Measurements from ENCODE around the gene TAP1.
A peak's percentile ranks its signal among the peaks of the same experiment; 100 is the strongest.

Gene TAP1

DNA sequence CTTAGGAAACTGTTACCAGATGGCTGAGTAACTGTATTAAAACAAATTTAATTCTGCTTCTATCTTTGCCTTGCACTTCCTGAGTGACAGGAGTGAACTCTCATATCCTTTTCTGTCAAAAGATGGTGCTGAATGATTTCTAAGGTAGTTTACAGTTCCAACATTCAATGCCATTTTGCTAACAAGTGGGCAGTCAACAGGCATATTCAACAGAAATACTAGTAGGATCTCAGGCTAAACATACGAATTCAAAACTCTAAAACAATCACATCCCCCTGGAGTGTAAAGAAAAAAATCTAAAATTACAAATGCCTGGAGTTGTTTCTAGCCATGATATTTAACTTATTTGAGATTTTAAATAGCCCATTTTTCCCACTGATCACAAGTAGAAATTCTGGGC is 7.2 kb upstream of the TAP1 start:
- in situ Hi-C loops (cut with MboI; ENCODE audit: low pct_unique_long_range_greater_than_20kb, low sequenced_read_pairs, unreplicated experiment), result no loop called here
- DNase-seq (ENCODE audit: low spot score), result no peak
- TF ChIP-seq, protein P1, sequence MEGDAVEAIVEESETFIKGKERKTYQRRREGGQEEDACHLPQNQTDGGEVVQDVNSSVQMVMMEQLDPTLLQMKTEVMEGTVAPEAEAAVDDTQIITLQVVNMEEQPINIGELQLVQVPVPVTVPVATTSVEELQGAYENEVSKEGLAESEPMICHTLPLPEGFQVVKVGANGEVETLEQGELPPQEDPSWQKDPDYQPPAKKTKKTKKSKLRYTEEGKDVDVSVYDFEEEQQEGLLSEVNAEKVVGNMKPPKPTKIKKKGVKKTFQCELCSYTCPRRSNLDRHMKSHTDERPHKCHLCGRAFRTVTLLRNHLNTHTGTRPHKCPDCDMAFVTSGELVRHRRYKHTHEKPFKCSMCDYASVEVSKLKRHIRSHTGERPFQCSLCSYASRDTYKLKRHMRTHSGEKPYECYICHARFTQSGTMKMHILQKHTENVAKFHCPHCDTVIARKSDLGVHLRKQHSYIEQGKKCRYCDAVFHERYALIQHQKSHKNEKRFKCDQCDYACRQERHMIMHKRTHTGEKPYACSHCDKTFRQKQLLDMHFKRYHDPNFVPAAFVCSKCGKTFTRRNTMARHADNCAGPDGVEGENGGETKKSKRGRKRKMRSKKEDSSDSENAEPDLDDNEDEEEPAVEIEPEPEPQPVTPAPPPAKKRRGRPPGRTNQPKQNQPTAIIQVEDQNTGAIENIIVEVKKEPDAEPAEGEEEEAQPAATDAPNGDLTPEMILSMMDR (IDR thresholded peaks at IDR 0.05; ENCODE audit: extremely low read depth, insufficient read depth, missing control alignments), result no peak

DNA sequence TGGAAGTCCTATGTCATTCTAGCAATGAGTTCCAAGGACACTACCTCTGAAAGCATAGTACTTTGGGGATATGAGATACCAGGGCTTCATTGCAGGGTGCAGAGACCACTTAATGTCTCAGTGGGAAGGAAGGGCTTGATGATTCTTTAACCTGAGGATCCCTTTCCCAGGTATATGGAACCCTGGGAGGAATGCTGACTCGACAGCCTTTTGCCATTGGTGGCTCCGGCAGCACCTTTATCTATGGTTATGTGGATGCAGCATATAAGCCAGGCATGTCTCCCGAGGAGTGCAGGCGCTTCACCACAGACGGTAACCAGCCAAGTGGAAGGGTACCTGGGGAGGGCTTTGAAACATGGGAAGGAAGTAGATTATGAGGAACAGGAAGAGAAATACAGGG is 4.7 kb upstream of the TAP1 start:
- TF ChIP-seq, protein P1 (IDR thresholded peaks at IDR 0.05; ENCODE audit: extremely low read depth, insufficient read depth, missing control alignments), result no peak
- in situ Hi-C loops (cut with MboI; ENCODE audit: low pct_unique_long_range_greater_than_20kb, low sequenced_read_pairs, unreplicated experiment), result no loop called here
- no peak for DNase-seq (ENCODE audit: low spot score)

DNA sequence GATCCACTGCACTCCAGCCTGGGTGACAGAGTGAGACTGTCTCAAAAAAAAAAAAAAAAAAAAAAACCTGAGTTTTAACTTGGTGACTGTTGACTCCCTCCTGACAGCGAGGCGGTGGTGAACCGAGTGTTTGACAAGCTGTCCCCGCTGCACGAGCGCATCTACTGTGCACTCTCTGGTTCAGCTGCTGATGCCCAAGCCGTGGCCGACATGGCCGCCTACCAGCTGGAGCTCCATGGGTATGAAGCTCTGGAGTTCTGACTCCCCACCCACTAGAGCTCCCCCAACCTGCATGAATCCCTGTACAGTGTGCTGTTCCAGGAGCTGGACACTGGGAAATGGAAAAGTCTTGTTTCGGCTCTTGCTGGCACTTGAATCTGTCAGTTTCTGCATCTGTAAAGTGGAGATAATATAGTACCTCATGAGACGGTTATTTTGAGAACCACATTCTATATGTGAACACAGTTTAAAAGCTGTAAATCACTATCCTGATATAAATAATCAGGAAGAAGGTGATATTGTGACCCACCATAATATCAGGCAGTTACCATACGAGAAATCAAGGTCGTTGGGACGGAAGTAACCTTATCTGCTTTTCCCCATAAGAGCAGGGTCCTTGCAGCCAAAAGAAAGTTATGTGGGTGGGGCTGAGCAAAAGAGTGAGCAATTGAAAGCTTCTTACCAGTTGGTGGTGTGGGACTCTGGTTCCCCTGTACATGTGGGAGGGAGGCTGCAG is 3.8 kb upstream of the TAP1 start:
- no peak for DNase-seq (ENCODE audit: low spot score)
- TF ChIP-seq, protein P1 (IDR thresholded peaks at IDR 0.05; ENCODE audit: extremely low read depth, insufficient read depth, missing control alignments), result no peak
- in situ Hi-C loops (cut with MboI; ENCODE audit: low pct_unique_long_range_greater_than_20kb, low sequenced_read_pairs, unreplicated experiment), result no loop called here

DNA sequence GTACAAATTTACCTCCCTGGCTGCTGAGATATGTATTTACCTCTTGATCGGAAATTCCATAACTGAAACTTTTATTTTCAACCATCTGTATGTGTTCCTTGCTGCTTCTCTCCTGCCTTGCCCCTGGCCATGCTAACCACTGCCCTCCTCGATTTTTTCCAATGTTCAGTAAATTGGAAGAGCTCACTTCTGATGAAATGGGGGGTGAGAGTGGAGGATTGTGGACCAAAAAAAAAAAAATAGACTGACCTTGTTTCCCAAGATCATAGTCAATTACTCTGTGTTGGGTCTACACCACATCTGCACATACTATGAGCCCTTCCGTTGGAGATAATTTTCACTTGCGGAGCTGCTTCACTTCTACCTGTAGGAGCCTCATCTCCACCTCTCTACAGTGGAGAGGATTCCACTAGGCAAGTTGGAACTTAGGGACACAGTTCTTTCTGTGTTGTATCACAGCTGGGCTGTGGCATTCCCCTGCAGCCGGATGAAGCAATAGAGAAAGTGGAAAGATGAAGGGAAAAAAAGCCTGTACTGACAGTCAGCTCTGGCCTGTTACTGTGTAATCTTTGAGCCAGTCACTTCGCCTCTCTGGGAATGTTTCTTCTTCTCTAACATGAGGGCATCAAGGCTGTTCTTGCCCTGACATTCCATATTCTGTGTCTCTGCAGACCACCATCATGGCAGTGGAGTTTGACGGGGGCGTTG is 2.1 kb upstream of the TAP1 start:
- DNase-seq (ENCODE audit: low spot score), result no peak
- in situ Hi-C loops (cut with MboI; ENCODE audit: low pct_unique_long_range_greater_than_20kb, low sequenced_read_pairs, unreplicated experiment), result no loop called here
- TF ChIP-seq, protein P1 (IDR thresholded peaks at IDR 0.05; ENCODE audit: extremely low read depth, insufficient read depth, missing control alignments), result no peak

DNA sequence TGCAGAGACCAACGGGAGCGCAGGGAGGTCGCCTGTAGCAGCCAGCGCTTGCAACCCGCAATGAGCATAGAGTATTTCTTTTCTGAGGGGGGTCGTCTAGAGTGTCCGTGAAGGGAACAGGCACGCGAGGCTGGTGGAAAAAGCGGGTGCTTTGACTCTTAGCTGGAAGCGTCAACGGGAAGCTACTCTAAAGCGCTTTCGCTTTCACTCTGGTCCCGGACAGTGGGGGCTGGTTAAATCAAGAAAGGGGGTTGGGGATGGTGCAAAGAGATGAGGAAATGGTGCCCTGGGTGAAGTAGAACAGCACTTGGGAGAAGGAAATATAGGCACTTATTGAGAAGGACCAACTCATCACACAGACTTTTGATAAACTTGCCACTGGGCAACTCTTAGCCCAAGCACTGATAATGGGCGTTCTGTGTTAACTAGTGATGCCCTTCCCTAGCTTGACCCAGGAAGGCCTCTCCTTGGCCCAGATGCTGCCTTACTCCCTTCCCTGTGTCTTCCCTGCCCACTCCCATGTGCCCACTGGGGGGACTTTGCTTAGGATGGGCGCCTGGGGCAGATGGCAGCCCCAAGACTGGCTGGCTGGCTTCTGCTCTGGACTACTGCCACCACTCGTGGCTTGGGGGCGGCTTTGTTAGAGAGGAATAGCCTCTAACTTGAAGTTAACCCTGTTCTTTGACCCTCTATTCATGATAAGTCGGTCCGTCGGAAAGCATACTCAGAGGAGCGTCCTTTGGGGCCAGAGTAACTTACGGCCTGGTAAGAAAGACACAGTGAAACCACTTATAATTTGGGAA is 1.1 kb upstream of the TAP1 start:
- DNase-seq (ENCODE audit: low spot score), result peak; percentile 70
- in situ Hi-C loops (cut with MboI; ENCODE audit: low pct_unique_long_range_greater_than_20kb, low sequenced_read_pairs, unreplicated experiment), result no loop called here
- TF ChIP-seq, protein P1 (IDR thresholded peaks at IDR 0.05; ENCODE audit: extremely low read depth, insufficient read depth, missing control alignments), result no peak

DNA sequence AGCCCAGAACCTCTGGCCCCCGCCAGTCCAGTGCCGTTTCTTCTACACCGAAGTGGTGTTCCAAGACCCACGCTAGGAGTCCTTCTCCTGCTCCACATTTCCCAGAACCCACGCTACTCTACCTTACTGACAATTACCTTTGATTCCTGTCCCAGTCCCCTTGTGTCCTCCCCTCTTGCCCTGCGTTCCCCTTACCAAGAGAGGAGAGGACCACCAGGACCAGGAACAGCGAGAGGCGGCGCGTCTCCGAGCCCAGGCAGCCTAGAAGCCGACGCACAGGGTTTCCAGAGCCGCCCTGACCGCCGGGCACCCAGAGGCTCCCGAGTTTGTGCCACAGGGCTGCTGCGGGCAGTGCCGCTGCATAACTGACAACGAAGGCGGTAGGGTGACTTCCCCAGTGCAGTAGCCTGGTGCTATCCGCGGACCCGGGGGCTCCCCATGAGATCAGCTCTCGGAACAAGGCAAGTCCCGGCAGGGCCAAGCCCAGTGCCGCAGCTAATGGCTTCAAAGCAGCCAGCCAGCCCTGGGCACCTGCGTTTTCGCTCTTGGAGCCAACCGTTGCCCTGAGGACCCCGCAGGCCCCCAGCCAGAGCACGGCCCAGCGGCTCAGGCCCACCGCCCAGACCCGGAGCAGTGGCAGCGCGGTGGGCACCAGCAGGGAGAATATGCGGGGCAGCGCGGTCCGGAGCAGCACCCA is 512 bp downstream of the TAP1 start:
- TF ChIP-seq, protein P1 (IDR thresholded peaks at IDR 0.05; ENCODE audit: extremely low read depth, insufficient read depth, missing control alignments), result no peak
- DNase-seq (ENCODE audit: low spot score), result peak; percentile 72
- in situ Hi-C loops (cut with MboI; ENCODE audit: low pct_unique_long_range_greater_than_20kb, low sequenced_read_pairs, unreplicated experiment), result no loop called here

Data from GM13977 (cell line).